HG03469 (cell line): ENCODE data around the gene SUMO4.

ENCODE experiments used
- ATAC-seq: cut with Tn5 transposase; IDR thresholded peaks from one replicate; pipeline ENCODE4 v1.9.1; 2021; ENCODE audit warnings: mild to moderate bottlenecking, moderate library complexity, moderate number of reproducible peaks; ENCODE audit not compliant: unreplicated experiment

The SUMO4 gene

DNA sequence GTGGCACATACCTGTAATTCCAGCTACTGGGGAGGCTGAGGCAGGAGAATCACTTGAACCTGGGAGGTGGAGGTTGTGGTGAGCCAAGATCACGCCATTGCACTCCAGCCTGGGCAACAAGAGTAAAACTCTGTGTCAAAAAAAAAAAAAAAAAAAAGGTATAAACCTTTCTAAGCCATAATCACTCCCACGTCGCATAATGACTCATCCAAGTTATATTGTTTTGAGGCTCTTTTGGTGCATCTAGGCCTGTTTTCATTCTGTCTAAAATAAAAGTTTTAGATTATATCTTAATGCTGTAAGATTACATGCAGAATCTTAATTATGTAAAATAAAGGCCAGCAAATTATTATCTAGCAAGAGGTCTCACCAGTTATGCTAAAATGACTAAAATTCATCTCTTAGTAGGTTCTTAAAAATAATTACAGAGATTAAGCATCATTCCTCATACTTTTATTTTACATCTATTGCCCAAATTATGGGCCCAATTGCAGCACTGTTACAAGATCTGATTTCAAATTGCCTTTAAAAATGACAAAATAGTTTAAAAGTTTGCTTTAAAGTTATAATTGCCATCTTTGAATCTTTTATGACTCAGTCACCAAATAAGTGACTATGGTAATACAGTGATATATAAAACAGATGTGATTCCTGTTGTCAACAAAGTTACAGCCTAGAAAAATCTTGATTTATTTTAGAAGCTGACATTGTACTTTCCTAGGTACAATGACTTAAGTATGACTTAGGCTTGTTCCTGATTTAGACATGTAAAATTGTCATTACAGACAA is 10.4 kb upstream of the SUMO4 start:
- no peak for ATAC-seq

DNA sequence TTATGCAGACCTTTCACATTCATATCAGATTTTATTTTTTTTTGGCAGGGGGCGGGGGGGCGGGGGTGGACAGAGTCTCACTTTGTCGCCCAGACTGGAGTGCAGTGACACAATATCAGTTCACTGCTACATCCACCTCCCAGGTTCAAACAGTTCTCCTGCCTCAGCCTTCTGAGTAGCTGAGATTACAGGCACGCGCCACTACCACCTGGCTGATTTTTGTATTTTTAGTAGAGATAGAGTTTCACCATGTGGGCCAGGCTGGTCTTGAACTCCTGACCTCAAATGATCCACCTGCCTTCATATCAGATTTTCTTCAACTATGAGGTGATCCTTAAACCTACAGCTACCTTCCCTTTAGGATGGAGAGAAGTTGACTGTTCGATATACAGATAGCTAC is 8.0 kb upstream of the SUMO4 start:
- no peak for ATAC-seq

DNA sequence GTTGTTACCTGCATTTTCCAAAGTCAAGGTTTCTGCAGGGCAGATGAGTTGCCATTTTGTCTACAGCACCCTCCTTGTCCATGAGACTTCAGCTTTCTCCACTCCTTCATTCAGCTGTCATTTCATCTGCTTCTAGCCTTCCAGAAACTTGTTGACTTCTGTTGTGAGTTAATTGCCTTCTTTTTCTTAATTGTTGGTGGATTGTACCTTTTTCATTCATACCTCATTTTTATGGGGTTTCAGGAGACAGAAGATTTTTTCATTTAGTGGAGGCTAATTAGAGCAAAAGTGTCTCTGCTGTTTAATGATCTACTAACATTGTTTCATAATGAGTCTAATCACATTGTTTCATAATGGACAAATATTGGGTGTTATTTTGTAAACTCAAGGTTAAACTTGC is 7.5 kb upstream of the SUMO4 start:
- no peak for ATAC-seq

DNA sequence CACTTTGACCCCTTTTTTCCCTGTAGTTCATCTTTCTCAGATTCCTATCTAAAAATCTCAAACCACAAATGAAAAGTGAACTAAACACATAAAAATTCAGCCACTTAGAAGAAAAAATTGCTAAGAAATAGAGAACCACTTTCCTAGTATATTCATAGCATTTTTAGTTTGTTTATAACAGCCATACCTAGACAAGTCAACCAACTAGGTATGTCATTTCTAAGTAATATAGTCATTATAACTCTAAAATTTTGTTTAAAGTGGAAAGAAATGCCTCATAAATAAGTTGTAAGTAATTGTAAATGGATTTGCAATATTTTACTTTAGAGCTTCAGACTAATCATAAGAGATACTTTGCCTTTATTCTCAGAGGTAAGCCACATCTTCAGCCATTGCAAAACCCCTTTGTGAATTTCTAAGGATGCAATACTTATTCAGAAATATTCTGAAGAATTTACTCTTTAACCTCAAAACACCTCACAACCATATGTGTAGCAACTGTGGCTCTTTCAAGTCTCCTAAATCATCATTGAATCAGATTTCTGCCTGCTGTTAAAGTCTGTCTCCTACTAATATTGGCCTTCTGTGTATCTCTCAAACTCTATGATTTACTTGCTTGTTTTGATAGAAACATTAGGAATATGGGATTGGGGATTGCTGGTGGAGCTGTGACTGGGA is 6.9 kb upstream of the SUMO4 start:
- ATAC-seq: no peak

DNA sequence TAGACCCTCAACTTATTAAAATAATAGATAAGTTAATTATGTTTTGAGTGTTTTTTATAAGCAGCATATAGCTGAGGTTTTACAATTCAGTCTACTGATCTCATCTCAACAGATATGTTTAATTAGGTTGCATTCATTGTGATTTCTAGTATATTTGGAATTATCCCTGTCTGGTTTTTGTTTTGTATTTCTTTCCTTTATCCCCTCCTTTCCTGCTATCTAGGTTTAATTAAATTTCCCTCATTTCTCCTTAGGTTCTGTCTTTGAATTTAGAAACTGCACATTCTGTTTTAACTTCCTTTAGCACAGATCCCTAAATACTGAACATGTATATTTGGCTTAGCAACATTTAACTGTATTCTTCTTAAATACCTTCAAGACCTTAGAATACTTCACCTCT is 4.9 kb upstream of the SUMO4 start:
- ATAC-seq: no peak

DNA sequence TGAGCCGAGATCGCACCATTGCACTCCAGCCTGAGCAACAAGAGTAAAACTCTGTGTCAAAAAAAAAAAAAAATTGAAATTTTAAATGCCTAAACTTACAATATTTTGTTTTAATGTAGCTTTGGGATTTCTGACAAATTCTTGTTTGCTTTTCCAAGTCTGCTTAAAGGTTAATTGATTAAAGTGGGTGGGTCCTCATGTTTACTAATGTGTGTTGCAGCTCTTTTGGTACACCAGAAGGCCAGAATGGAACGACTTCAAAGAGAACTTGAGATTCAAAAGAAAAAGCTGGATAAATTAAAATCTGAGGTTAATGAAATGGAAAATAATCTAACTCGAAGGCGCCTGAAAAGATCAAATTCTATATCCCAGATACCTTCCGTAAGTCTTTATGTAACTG is 2.7 kb upstream of the SUMO4 start:
- ATAC-seq: no peak

DNA sequence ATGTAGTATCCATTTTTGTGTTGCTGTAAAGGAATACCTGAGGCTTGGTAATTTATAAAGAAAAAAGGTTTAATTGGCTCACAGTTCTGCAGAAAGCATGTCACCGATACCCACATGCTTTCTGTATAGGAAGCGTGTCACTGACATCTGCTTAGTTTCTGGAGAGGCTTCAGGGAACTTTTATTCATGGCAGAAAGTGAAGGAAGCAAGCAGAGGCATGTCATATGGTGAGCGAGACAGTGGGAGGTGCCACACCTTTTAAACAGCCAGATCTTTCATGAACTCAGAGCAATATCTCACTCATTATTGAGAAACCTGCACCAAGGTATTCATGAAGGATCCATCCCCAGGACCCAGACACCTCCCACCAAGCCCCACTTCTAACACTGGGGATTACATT is 3.5 kb downstream of the SUMO4 start:
- no peak for ATAC-seq

DNA sequence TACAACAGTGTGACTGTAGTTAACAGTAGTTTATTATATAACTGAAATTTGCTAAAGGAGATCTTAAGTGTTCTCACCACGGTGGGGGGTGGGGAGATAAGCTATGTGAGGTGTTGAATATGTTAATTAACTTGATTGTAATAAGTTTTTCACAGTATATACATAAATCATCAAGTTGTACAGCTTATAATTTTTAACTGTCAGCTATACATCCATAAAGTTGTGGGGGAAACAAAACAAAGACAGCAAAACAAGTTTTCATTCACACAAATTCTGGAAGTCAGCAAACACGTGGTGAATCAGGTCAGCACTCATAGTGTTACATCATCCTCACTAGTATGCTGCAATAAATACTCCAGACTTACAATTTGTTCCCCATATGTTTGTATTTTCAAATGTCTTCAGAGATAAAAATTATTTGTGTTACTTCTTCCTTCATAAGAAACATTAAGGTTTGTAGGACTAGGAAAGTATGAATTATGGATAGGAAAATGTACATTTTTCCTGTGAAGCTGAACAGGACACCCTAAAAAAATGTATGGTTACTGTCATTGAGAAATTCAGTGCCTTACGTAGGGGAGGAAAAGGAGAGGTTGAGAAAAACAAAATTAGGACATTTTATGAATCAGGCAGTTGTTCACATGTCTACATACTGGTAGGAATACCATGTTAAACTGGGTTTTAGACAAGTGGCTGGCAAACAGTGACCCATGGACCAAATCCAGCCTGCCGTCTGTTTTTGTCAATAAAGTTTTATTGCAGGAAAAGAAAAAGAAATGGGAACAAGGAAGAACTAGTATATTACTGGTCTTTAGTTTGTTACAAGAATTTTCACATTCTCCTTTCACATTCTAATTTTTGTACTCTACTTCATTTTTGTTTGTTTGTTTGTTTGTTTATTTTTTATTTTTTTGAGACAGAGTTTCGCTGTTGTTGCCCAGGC is 6.0 kb downstream of the SUMO4 start:
- no peak for ATAC-seq

DNA sequence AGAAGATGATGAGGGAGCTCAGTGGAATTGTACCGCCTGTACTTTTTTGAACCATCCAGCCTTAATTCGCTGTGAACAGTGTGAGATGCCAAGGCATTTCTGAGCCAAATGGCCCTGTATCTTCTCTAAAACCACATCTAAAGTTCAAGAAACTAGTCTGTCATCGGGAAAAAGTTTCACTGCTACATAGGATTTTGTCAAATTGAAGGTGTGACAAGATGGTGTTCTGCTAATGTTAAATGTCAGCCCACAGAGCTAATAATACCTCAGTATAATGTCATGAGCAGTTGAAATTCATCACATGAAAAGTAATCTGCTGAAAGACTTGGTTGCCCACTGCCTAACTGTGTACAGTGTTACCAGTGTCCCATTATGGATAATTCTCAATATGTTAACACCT is 9.6 kb downstream of the SUMO4 start:
- no peak for ATAC-seq

DNA sequence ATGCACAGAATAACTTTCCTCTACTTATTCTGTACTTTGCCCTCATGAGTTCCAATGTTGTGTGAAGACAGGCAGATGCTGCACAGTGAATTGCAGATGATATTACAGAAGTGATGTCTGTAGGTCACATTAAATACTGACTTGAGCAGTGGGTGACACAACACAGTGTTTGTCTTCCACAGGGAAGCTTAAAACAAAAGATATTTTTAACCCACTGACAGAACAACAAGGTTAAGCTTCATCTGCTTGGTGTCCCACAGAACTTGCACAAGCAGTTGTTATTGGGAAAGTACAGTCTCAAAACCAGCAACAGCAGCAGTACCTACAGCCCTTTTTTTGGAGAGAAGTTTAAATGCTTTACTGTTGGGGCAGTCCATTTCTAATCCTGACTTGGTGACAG is 10.5 kb downstream of the SUMO4 start:
- ATAC-seq: no peak

DNA sequence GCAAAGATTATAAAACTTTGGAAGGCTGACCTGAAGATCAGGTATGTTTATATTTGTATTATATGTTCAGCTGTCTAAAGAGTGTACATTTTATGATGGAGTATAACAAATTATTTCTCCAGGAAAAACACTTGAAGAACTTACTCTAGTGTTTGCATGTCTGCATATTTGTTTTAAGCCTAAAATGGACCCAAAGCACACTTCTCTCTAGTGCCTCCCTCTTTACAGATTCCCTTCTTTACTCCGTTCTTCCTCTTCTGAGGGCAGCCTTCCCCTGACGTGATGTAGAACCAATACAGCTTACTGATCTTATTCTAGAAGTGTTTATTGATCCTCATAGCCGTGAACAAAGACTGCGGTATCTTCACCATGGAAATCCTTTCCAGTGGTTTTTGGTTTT is 13.9 kb downstream of the SUMO4 start:
- no peak for ATAC-seq

DNA sequence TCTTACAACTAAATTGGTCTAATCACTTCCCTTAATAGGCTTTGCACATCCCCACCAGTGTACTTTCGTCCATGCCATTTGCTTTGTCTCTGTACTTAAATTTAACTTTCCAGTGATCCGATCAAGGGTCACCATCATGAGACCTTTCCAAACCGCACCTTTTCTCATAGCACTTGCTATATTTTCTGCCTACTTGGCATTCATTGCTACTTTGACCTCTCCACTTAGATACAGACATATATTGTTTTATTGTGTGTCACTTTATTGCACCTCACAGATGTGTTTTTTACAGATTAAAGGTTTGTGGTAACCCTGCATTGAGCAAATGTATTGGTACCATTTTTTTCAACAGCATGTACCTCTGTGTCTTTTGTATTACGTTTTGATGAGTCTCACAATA is 14.8 kb downstream of the SUMO4 start:
- no peak for ATAC-seq

DNA sequence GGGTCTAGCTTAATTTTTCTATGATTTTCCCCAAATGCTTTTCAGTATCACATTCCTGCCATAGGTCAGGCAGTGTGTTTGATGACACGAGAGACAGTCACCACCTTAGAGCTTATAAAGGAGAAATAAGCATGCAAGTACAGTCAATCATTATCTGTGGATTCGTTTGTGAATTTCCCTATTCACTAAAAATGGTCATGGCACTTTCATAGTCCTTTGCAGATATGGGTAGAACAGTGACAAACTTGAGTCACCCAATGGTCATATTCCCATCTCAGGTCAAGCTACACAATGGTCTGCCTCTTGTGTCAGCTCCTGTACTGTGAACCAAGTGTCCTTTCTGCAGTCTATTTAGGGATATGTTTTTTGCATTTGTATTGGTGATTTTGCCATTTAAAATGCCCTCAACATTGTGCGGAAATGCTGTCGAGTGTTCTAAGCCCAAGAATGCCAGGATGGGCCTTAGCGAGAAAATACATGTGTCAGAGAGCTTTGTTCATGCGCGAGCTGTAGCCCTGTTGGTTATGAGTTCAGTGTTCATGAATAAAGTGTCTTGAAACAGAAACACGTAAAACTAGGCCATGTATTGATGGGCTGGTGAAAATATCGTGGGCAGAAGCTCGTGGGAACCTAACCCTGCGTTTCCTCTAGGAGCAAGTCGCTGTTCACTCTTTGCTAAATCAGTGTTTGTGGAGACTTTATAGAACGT is 19.8 kb downstream of the SUMO4 start:
- ATAC-seq: no peak

DNA sequence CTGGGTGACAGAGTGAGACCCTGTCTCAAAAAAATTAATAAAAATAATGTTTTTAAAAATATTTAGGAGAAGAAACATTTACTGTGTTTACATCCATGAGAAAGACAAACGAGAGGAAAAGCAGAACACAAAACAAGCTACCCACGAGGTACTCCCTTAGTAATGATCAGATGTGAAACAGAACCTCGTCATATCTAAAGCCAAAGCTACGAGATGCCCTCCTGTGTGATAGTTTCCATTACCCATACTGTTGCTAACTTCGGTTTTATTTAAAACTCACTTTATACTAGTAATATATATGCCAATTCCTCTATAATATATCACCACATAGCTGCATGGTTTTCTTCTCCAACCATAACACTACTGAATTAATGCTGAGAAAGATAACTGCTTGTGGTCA is 21.1 kb downstream of the SUMO4 start:
- no peak for ATAC-seq

DNA sequence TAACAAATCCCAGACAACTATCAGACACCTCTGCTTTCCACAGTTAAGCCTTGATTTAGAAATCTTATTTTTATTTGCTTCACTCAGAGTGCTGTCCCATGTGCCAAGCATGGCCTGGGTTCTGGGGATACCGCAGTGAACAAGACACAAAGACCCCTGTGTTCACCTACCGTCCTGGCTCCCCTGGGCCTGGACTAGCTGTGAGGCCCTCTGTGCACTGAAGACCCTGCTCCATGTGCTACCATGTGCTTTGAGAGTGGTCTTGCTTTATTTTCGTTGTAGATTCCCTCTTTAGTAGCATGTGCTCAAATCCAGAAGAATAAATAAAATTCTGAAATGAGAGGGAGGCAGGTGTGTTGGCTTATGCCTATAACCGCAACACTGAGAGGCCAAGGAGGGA is 22.5 kb downstream of the SUMO4 start:
- ATAC-seq: no peak

DNA sequence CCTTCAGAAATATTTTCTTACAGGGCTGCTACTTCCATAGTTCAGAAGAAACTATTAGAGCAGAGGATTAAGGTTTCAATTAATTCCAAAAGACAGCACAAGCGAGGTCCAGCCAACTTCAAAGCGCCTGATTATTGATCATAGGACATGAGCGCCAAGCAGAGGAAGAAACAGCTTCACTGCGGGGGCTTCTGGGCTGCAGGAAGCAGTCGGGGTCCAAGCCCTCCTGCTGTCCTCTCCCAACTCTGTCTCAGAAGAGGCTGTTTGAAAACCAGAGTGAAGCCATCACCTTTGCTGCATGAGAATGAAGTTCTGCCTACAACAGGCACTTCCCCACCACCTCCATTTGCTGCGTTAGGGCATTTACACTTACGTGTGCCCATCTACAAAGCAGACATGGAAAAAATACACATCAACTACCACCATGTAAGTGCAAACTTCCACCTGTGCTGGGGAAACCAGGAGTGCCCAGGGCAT is 23.9 kb downstream of the SUMO4 start:
- no peak for ATAC-seq

DNA sequence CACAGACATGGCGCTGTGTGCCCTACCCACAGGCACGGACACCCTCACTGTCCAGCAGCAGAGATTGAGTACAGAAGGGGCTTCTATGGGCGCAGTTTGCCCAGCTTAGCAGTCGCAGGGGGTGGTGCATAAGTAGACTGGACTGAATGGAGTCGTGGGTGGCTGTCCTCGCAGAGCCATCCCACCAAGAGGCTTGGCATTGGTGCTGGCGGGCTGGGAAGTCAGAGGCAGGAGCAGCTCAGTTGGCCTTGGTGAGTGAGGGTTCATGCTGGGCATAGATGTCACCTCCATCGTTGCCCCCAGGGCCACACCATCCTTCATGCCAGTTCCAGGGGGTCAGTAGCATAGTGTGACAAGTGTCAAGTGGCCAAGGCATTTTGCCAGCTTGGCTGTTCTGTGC is 25.2 kb downstream of the SUMO4 start:
- no peak for ATAC-seq

DNA sequence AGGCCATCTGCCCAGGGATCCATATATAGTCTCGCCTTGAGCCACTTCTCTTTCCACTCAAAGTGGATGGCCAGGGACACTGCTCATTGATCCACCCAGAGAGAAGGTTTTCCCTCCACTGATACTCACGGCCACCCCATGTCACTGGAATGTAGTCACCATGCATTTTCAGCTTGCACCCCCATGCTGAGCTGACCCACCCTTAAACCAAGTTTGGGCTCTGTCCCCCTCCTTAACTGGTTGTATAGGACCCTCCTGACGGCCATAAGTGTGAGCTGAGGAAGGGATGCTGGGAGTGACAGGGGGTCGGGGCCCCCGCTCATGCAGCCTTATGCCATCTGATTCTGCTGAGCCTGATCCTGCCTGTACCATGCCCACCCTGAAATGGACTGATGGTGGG is 25.7 kb downstream of the SUMO4 start:
- ATAC-seq: no peak

DNA sequence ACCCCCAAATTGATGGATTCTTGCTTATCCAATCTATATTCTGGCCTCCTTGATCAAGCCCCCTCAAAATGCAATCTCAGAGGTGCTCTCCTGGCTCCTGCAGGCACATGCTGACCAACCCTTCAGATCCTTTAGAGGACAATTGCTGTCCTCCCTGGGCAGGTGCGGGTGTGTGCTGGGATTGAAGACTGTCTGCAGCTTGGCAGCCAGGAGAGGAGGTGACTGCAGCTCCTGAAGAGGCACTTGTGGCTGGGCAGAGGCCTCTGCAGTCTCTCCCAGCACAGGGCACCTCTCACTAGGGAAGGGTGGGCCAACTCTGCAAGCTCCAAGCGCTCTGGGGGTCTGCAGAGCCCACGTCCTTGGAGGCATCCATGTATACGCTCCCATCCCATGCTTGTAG is 28.5 kb downstream of the SUMO4 start:
- ATAC-seq: no peak

DNA sequence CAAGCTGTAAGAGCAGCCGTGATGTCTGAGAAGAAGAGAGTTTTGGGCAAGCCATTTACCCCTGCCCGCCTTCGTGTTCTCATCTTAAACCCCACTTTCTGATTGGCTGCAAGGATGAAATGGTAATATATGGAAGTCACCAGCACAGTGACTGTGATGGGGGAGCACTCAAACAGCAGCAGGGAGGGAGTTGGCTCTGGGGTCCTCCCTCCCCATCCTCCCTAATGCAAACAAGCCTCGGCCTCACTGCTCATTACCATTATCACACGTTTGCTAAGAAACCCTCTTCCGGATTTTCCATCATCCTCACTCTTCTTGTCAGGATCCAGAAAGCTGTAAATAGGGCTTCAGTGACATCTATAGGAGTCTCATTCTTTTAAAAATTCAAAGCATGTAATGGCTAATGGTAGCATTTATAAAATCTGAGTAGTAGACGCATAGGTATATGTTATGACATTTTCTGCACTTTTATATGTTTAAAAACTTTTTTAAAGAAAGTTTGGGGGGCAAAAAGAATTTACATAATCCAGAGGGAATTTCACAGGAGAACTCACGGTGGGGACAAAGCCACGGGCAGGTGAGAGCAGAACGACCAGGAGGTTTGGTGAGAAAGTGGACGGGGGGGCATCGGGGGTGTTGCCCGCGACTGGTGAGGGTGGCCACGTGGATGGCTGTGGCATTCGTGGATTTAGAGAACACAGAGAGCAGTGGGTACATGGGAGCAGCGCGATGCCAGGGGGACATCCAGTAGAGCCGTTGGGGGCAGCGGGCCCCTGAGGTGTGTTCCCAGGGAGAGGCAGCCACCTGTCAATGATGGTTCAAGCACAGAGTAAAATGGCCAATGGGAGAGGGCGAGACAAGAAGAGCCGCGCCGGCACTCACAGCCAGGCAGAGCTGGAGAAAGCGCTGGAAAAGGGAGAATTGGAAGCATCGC is 29.6 kb downstream of the SUMO4 start:
- ATAC-seq: no peak
